Duodenal mucosa (tissue), 2 donors: Measurements from ENCODE around the gene INHBB.
A peak's percentile ranks its signal among the peaks of the same experiment; 100 is the strongest.

Source experiments
- H3K27ac ChIP-seq: one replicate; pipeline ENCODE4 v1.7.0; 2013; ENCODE audit warnings: low read depth, low read length
- H3K27me3 ChIP-seq, 2 donors: one replicate each; pipeline ENCODE4 v1.7.0; 2013; ENCODE audit warnings: low read length in 2 of 2, control low read depth in 1 of 2; ENCODE audit not compliant: insufficient read depth in 2 of 2, control insufficient read depth in 1 of 2
- H3K36me3 ChIP-seq, 2 donors: one replicate each; pipeline ENCODE4 v1.7.0; 2013; ENCODE audit warnings: low read length in 2 of 2, control low read depth in 1 of 2; ENCODE audit not compliant: insufficient read depth in 2 of 2, control insufficient read depth in 1 of 2
- H3K4me1 ChIP-seq, 2 donors: one replicate each; pipeline ENCODE4 v1.7.0; 2013; ENCODE audit warnings: low read length in 2 of 2, control low read depth in 1 of 2; ENCODE audit not compliant: insufficient read depth in 2 of 2, control insufficient read depth in 1 of 2
- H3K4me3 ChIP-seq, 2 donors: one replicate each; pipeline ENCODE4 v1.7.0; 2013; ENCODE audit warnings: low read length in 2 of 2, low read depth in 1 of 2
- H3K9ac ChIP-seq, 2 donors: one replicate each; pipeline ENCODE4 v1.7.0; 2013; ENCODE audit warnings: low read length in 2 of 2, low read depth in 1 of 2
- H3K9me3 ChIP-seq, 2 donors: one replicate each; pipeline ENCODE4 v1.7.0; 2013; ENCODE audit warnings: low read length in 2 of 2, control low read depth in 1 of 2; ENCODE audit not compliant: control insufficient read depth in 1 of 2

INHBB gene

GRCh38 chr2:120346026-120346666, at the start of gene INHBB:
TSS of gene INHBB (plus strand) at chr2:120346136. CDS start at chr2:120346189, 53 bp downstream.
- H3K36me3 ChIP-seq = no peaks in the 10 kb centered on the region
- no peaks in the 10 kb centered on the region for H3K9me3 ChIP-seq
- peaks cover 55 to 61% of the 10 kb centered on the region in 2 donors for H3K27me3 ChIP-seq
- H3K4me3 ChIP-seq = peak within 1 kb of the TSS; percentile 45 to 50
- peaks cover 5 to 19% of the 10 kb centered on the region in 2 donors for H3K4me1 ChIP-seq
- no peak within 1 kb of the TSS for H3K9ac ChIP-seq
- no peak within 1 kb of the TSS for H3K27ac ChIP-seq

GRCh38 chr2:120298173-120298835, 47.6 kb upstream of the INHBB start:
- Histone ChIP-seq H3K27me3 (no peaks in the 10 kb centered on the region), H3K27ac (no peak overlapping the region), H3K4me1 (no peaks in the 10 kb centered on the region), H3K4me3 (no peak overlapping the region), H3K9me3 (no peaks in the 10 kb centered on the region), H3K9ac (no peak overlapping the region), H3K36me3 (peaks cover 3 to 39% of the 10 kb centered on the region in 2 donors)

- Histone ChIP-seq H3K9ac (no peak overlapping the region), H3K36me3 (peaks cover 7 to 32% of the 10 kb centered on the region in 2 donors), H3K27ac (no peak overlapping the region), H3K4me3 (no peak overlapping the region), H3K9me3 (no peaks in the 10 kb centered on the region), H3K27me3 (no peaks in the 10 kb centered on the region), H3K4me1 (no peaks in the 10 kb centered on the region)
Measured at GRCh38 chr2:120299004-120299403, 46.9 kb upstream of the INHBB start.

GRCh38 chr2:120299561-120299960, 46.4 kb upstream of the INHBB start:
- H3K9ac ChIP-seq = no peak overlapping the region
- H3K4me1 ChIP-seq = no peaks in the 10 kb centered on the region
- peaks cover 7 to 27% of the 10 kb centered on the region in 2 donors for H3K36me3 ChIP-seq
- H3K27ac ChIP-seq = no peak overlapping the region
- H3K9me3 ChIP-seq = no peaks in the 10 kb centered on the region
- no peaks in the 10 kb centered on the region for H3K27me3 ChIP-seq
- H3K4me3 ChIP-seq = no peak overlapping the region

- H3K27ac ChIP-seq = no peak overlapping the region
- peaks cover 7 to 26% of the 10 kb centered on the region in 2 donors for H3K36me3 ChIP-seq
- H3K27me3 ChIP-seq = no peaks in the 10 kb centered on the region
- no peak overlapping the region for H3K9ac ChIP-seq
- no peak overlapping the region for H3K4me3 ChIP-seq
- H3K4me1 ChIP-seq = peaks cover 0 to 3% of the 10 kb centered on the region in 2 donors
- H3K9me3 ChIP-seq = no peaks in the 10 kb centered on the region
Measured at GRCh38 chr2:120300385-120300784, 45.6 kb upstream of the INHBB start.

- Histone ChIP-seq H3K4me3 (no peak overlapping the region), H3K36me3 (peaks cover 13 to 26% of the 10 kb centered on the region in 2 donors), H3K9ac (no peak overlapping the region), H3K27me3 (no peaks in the 10 kb centered on the region), H3K4me1 (peaks cover 0 to 9% of the 10 kb centered on the region in 2 donors), H3K27ac (no peak overlapping the region), H3K9me3 (no peaks in the 10 kb centered on the region)
Measured at GRCh38 chr2:120301284-120301683, 44.7 kb upstream of the INHBB start.

GRCh38 chr2:120302301-120302700, 43.6 kb upstream of the INHBB start:
- Histone ChIP-seq H3K9me3 (no peaks in the 10 kb centered on the region), H3K36me3 (peaks cover 13 to 21% of the 10 kb centered on the region in 2 donors), H3K4me1 (peaks cover 0 to 9% of the 10 kb centered on the region in 2 donors), H3K27me3 (no peaks in the 10 kb centered on the region), H3K27ac (no peak overlapping the region), H3K4me3 (no peak overlapping the region), H3K9ac (no peak overlapping the region)

- no peak overlapping the region for H3K27ac ChIP-seq
- no peaks in the 10 kb centered on the region for H3K27me3 ChIP-seq
- H3K9ac ChIP-seq = no peak overlapping the region
- H3K36me3 ChIP-seq = peaks cover 10 to 13% of the 10 kb centered on the region in 2 donors
- H3K9me3 ChIP-seq = no peaks in the 10 kb centered on the region
- H3K4me1 ChIP-seq = peaks cover 0 to 9% of the 10 kb centered on the region in 2 donors
- no peak overlapping the region for H3K4me3 ChIP-seq
Measured at GRCh38 chr2:120303177-120303576, 42.8 kb upstream of the INHBB start.

GRCh38 chr2:120305296-120305695, 40.6 kb upstream of the INHBB start:
- Histone ChIP-seq H3K9me3 (no peaks in the 10 kb centered on the region), H3K4me3 (no peak overlapping the region), H3K27me3 (no peaks in the 10 kb centered on the region), H3K9ac (no peak overlapping the region), H3K36me3 (peaks cover 9 to 10% of the 10 kb centered on the region in 2 donors), H3K27ac (no peak overlapping the region), H3K4me1 (peaks cover 0 to 9% of the 10 kb centered on the region in 2 donors)

GRCh38 chr2:120305937-120306490, 39.9 kb upstream of the INHBB start:
- H3K27ac ChIP-seq = no peak overlapping the region
- no peak overlapping the region for H3K4me3 ChIP-seq
- no peaks in the 10 kb centered on the region for H3K9me3 ChIP-seq
- peaks cover 0 to 9% of the 10 kb centered on the region in 2 donors for H3K4me1 ChIP-seq
- no peaks in the 10 kb centered on the region for H3K27me3 ChIP-seq
- H3K36me3 ChIP-seq = peaks cover 9 to 10% of the 10 kb centered on the region in 2 donors
- no peak overlapping the region for H3K9ac ChIP-seq
